Measurements from ENCODE around the gene ZBTB46.
"Not testable (repeated sequence)": the region's sequence is repeated elsewhere in the genome, so short reads cannot be mapped to it uniquely, and the experiment has no call there.

Gene ZBTB46

GRCh38 chr20:63732118-63733095 lies 98.7 kb downstream of the ZBTB46 start:
- H3K36me3 ChIP-seq (ENCODE audit: insufficient read depth, low read length) = no peaks in the 10 kb centered on the region
- H2AFZ ChIP-seq (ENCODE audit: low read length, unreplicated experiment) = no peak overlapping the region
- no peak overlapping the region for H3K4me3 ChIP-seq (ENCODE audit: low read depth, low read length)
- H3K27me3 ChIP-seq (ENCODE audit: insufficient read depth, low read length) = no peaks in the 10 kb centered on the region
- peaks cover 6% of the 10 kb centered on the region for H3K79me2 ChIP-seq (ENCODE audit: control insufficient read depth, insufficient read depth, low read length, unreplicated experiment)
- no peak overlapping the region for H3K27ac ChIP-seq (ENCODE audit: low read depth, low read length)
- H3K4me1 ChIP-seq (ENCODE audit: control insufficient read depth, insufficient read depth, low read length, unreplicated experiment) = no peaks in the 10 kb centered on the region

GRCh38 chr20:63731410-63731809 lies 99.7 kb downstream of the ZBTB46 start:
- no peaks in the 10 kb centered on the region for H3K27me3 ChIP-seq (ENCODE audit: insufficient read depth, low read length)
- H2AFZ ChIP-seq (ENCODE audit: low read length, unreplicated experiment) = no peak overlapping the region
- no peaks in the 10 kb centered on the region for H3K36me3 ChIP-seq (ENCODE audit: insufficient read depth, low read length)
- no peak overlapping the region for H3K27ac ChIP-seq (ENCODE audit: low read depth, low read length)
- H3K4me3 ChIP-seq (ENCODE audit: low read depth, low read length) = no peak overlapping the region
- H3K4me1 ChIP-seq (ENCODE audit: control insufficient read depth, insufficient read depth, low read length, unreplicated experiment) = no peaks in the 10 kb centered on the region
- peaks cover 10% of the 10 kb centered on the region for H3K79me2 ChIP-seq (ENCODE audit: control insufficient read depth, insufficient read depth, low read length, unreplicated experiment)

GRCh38 chr20:63730189-63730733 lies 100.8 kb downstream of the ZBTB46 start:
- H3K36me3 ChIP-seq (ENCODE audit: insufficient read depth, low read length); H3K4me3 ChIP-seq (ENCODE audit: low read depth, low read length); H3K27me3 ChIP-seq (ENCODE audit: insufficient read depth, low read length); H3K4me1 ChIP-seq (ENCODE audit: control insufficient read depth, insufficient read depth, low read length, unreplicated experiment); H2AFZ ChIP-seq (ENCODE audit: low read length, unreplicated experiment); H3K27ac ChIP-seq (ENCODE audit: low read depth, low read length): not testable (repeated sequence)
- peaks cover 13% of the 10 kb centered on the region for H3K79me2 ChIP-seq (ENCODE audit: control insufficient read depth, insufficient read depth, low read length, unreplicated experiment)

GRCh38 chr20:63722967-63723622 lies 108.0 kb downstream of the ZBTB46 start:
- not testable (repeated sequence) for H3K4me1 ChIP-seq (ENCODE audit: control insufficient read depth, insufficient read depth, low read length, unreplicated experiment); H2AFZ ChIP-seq (ENCODE audit: low read length, unreplicated experiment); H3K27me3 ChIP-seq (ENCODE audit: insufficient read depth, low read length); H3K27ac ChIP-seq (ENCODE audit: low read depth, low read length); H3K4me3 ChIP-seq (ENCODE audit: low read depth, low read length)
- peaks cover 27% of the 10 kb centered on the region for H3K79me2 ChIP-seq (ENCODE audit: control insufficient read depth, insufficient read depth, low read length, unreplicated experiment)
- H3K36me3 ChIP-seq (ENCODE audit: insufficient read depth, low read length) = peaks cover 29% of the 10 kb centered on the region

- peaks cover 41% of the 10 kb centered on the region for H3K79me2 ChIP-seq (ENCODE audit: control insufficient read depth, insufficient read depth, low read length, unreplicated experiment)
- peaks cover 39% of the 10 kb centered on the region for H3K36me3 ChIP-seq (ENCODE audit: insufficient read depth, low read length)
- no peak overlapping the region for H3K27ac ChIP-seq (ENCODE audit: low read depth, low read length)
- H3K27me3 ChIP-seq (ENCODE audit: insufficient read depth, low read length) = no peaks in the 10 kb centered on the region
- H3K4me3 ChIP-seq (ENCODE audit: low read depth, low read length) = no peak overlapping the region
- no peaks in the 10 kb centered on the region for H3K4me1 ChIP-seq (ENCODE audit: control insufficient read depth, insufficient read depth, low read length, unreplicated experiment)
- H2AFZ ChIP-seq (ENCODE audit: low read length, unreplicated experiment) = no peak overlapping the region
These were observed 112.1 kb downstream of the ZBTB46 start for GRCh38 chr20:63718996-63719395.

- H3K36me3 ChIP-seq (ENCODE audit: insufficient read depth, low read length) = peaks cover 55% of the 10 kb centered on the region
- no peaks in the 10 kb centered on the region for H3K4me1 ChIP-seq (ENCODE audit: control insufficient read depth, insufficient read depth, low read length, unreplicated experiment)
- no peak overlapping the region for H3K4me3 ChIP-seq (ENCODE audit: low read depth, low read length)
- no peak overlapping the region for H2AFZ ChIP-seq (ENCODE audit: low read length, unreplicated experiment)
- no peaks in the 10 kb centered on the region for H3K27me3 ChIP-seq (ENCODE audit: insufficient read depth, low read length)
- no peak overlapping the region for H3K27ac ChIP-seq (ENCODE audit: low read depth, low read length)
- peaks cover 59% of the 10 kb centered on the region for H3K79me2 ChIP-seq (ENCODE audit: control insufficient read depth, insufficient read depth, low read length, unreplicated experiment)
These were observed 116.2 kb downstream of the ZBTB46 start for GRCh38 chr20:63714858-63715257.

- Histone ChIP-seq H3K79me2 (ENCODE audit: control insufficient read depth, insufficient read depth, low read length, unreplicated experiment) (peaks cover 71% of the 10 kb centered on the region), H2AFZ (ENCODE audit: low read length, unreplicated experiment) (no peak overlapping the region), H3K27me3 (ENCODE audit: insufficient read depth, low read length) (no peaks in the 10 kb centered on the region), H3K36me3 (ENCODE audit: insufficient read depth, low read length) (peaks cover 39% of the 10 kb centered on the region), H3K27ac (ENCODE audit: low read depth, low read length) (no peak overlapping the region), H3K4me1 (ENCODE audit: control insufficient read depth, insufficient read depth, low read length, unreplicated experiment) (peaks cover 7% of the 10 kb centered on the region), H3K4me3 (ENCODE audit: low read depth, low read length) (no peak overlapping the region)
These were observed 118.9 kb downstream of the ZBTB46 start for GRCh38 chr20:63712191-63712590.

- H3K27me3 ChIP-seq (ENCODE audit: insufficient read depth, low read length) = no peaks in the 10 kb centered on the region
- peaks cover 13% of the 10 kb centered on the region for H3K4me1 ChIP-seq (ENCODE audit: control insufficient read depth, insufficient read depth, low read length, unreplicated experiment)
- peaks cover 73% of the 10 kb centered on the region for H3K79me2 ChIP-seq (ENCODE audit: control insufficient read depth, insufficient read depth, low read length, unreplicated experiment)
- no peak overlapping the region for H2AFZ ChIP-seq (ENCODE audit: low read length, unreplicated experiment)
- peaks cover 39% of the 10 kb centered on the region for H3K36me3 ChIP-seq (ENCODE audit: insufficient read depth, low read length)
- H3K27ac ChIP-seq (ENCODE audit: low read depth, low read length) = no peak overlapping the region
- no peak overlapping the region for H3K4me3 ChIP-seq (ENCODE audit: low read depth, low read length)
These were observed 119.9 kb downstream of the ZBTB46 start for GRCh38 chr20:63711085-63711645.

GRCh38 chr20:63709149-63709527 lies 121.9 kb downstream of the ZBTB46 start:
- Histone ChIP-seq H3K27ac (ENCODE audit: low read depth, low read length) (no peak overlapping the region), H3K36me3 (ENCODE audit: insufficient read depth, low read length) (peaks cover 28% of the 10 kb centered on the region), H3K4me3 (ENCODE audit: low read depth, low read length) (peak overlapping the region; percentile 85), H2AFZ (ENCODE audit: low read length, unreplicated experiment) (no peak overlapping the region), H3K27me3 (ENCODE audit: insufficient read depth, low read length) (no peaks in the 10 kb centered on the region), H3K79me2 (ENCODE audit: control insufficient read depth, insufficient read depth, low read length, unreplicated experiment) (peaks cover 77% of the 10 kb centered on the region), H3K4me1 (ENCODE audit: control insufficient read depth, insufficient read depth, low read length, unreplicated experiment) (peaks cover 23% of the 10 kb centered on the region)

- Histone ChIP-seq H3K79me2 (ENCODE audit: control insufficient read depth, insufficient read depth, low read length, unreplicated experiment) (peaks cover 75% of the 10 kb centered on the region), H3K27me3 (ENCODE audit: insufficient read depth, low read length) (no peaks in the 10 kb centered on the region), H3K4me3 (ENCODE audit: low read depth, low read length) (peak overlapping the region; percentile 85), H3K27ac (ENCODE audit: low read depth, low read length) (no peak overlapping the region), H3K36me3 (ENCODE audit: insufficient read depth, low read length) (peaks cover 25% of the 10 kb centered on the region), H3K4me1 (ENCODE audit: control insufficient read depth, insufficient read depth, low read length, unreplicated experiment) (peaks cover 23% of the 10 kb centered on the region), H2AFZ (ENCODE audit: low read length, unreplicated experiment) (peak overlapping the region; percentile 66)
These were observed 122.5 kb downstream of the ZBTB46 start for GRCh38 chr20:63708301-63709148.
